BJ (cell line): ENCODE results near the gene THBS3. TPM values are rescaled to one million over a fixed set of nuclear protein-coding genes. Genes with fewer than 3 reads are reported as not detected.
"Not testable (repeated sequence)": the region's sequence is repeated elsewhere in the genome, so short reads cannot be mapped to it uniquely, and the experiment has no call there.

Experiments
- CTCF ChIA-PET: fragments of 350-600 bp; formaldehyde crosslinking; extraction: SDS; loops from one replicate; lab custom pipeline; 2021; ENCODE audit warnings: antibody characterized with exemption, inconsistent platforms; lab: Yijun Ruan, JAX
- POLR2A ChIA-PET: fragments of 300-600 bp; sonication (Branson Sonifier 250); formaldehyde crosslinking; extraction: SDS; loops from one replicate; lab custom pipeline; 2021; ENCODE audit warnings: antibody characterized with exemption; lab: Charles Lee
- DNase-seq: peaks from one replicate; pipeline ENCODE4 v3.0.0-alpha.2; 2011; ENCODE audit warnings: low read depth
- H3K27me3 ChIP-seq: 2 replicates; pipeline ENCODE4 v1.6.0; 2011; ENCODE audit warnings: low read length; ENCODE audit not compliant: control insufficient read depth, insufficient read depth
- H3K36me3 ChIP-seq: 2 replicates; pipeline ENCODE4 v1.5.1; 2011; ENCODE audit warnings: low read length; ENCODE audit not compliant: control insufficient read depth, insufficient read depth
- H3K4me3 ChIP-seq: 2 replicates; pipeline ENCODE4 v1.5.1; 2011; ENCODE audit warnings: low read depth, mild to moderate bottlenecking, control low read depth, low read length
- CTCF ChIP-seq: IDR thresholded peaks from 2 replicates; pipeline ENCODE4 v1.5.1; 2011; ENCODE audit warnings: low read depth, mild to moderate bottlenecking, control low read depth, inconsistent platforms, low read length, moderate library complexity; ENCODE audit not compliant: insufficient read depth
- polyA plus RNA-seq: library from polyadenylated mRNA; depleted of rRNA; stranded (reverse); fragments of >200 nt; gene quantifications from 2 replicates; pipeline ENCODE4 v1.2.3, GENCODE V29; 2011

The THBS3 gene
- polyA plus RNA-seq, 1 experiment = 61.4 TPM

GRCh38 chr1:155170101-155170785 is 37.5 kb downstream of the THBS3 start:
- H3K36me3 ChIP-seq = peaks cover 2% of the 10 kb centered on the region; the same call in 1 of the 2 replicates
- CTCF ChIA-PET = interaction anchor here (0.6 to 11.3 kb wide), 4 partner anchors 23 to 85 kb away, joined by 3 to 259 read pairs (median 26); no protein-coding TSS in a partner anchor
- DNase-seq = no peak
- POLR2A ChIA-PET = no interaction called here
- peaks cover 4% of the 10 kb centered on the region; the same call in 1 of the 2 replicates for H3K27me3 ChIP-seq
- TF ChIP-seq CTCF = no peak
- H3K4me3 ChIP-seq = no peak overlapping the region

- no peak for TF ChIP-seq CTCF
- no peak for DNase-seq
- Histone ChIP-seq H3K4me3 (no peak overlapping the region), H3K27me3 (peaks cover 4% of the 10 kb centered on the region; the same call in 1 of the 2 replicates), H3K36me3 (peaks cover 2% of the 10 kb centered on the region; the same call in 1 of the 2 replicates)
- ChIA-PET CTCF (interaction anchor here (0.6 to 11.3 kb wide), 6 partner anchors 33 to 84 kb away, joined by 3 to 259 read pairs (median 23); partner anchors contain the start of gene SLC50A1), POLR2A (no interaction called here)
These were observed 38.2 kb downstream of the THBS3 start for GRCh38 chr1:155169541-155169940.

- Histone ChIP-seq H3K4me3 (no peak overlapping the region), H3K27me3 (peaks cover 4% of the 10 kb centered on the region; the same call in 1 of the 2 replicates), H3K36me3 (peaks cover 2% of the 10 kb centered on the region; the same call in 1 of the 2 replicates)
- no peak for TF ChIP-seq CTCF
- DNase-seq = no peak
- ChIA-PET CTCF (interaction anchor here (0.6 to 11.3 kb wide), 24 partner anchors 8 to 124 kb away, joined by 3 to 259 read pairs (median 6); partner anchors contain the start of genes ADAM15, EFNA4 and SLC50A1), POLR2A (no interaction called here)
These were observed 39.1 kb downstream of the THBS3 start for GRCh38 chr1:155168456-155169210.

- POLR2A ChIA-PET = not testable (repeated sequence)
These were observed 39.6 kb downstream of the THBS3 start for GRCh38 chr1:155168105-155168445.

GRCh38 chr1:155167166-155168104 is 40.3 kb downstream of the THBS3 start:
- DNase-seq = no peak
- POLR2A ChIA-PET = no interaction called here
- CTCF ChIA-PET = interaction anchor here (0.6 to 11.3 kb wide), 35 partner anchors 8 to 431 kb away, joined by 3 to 259 read pairs (median 4); partner anchors contain the start of genes ADAM15, EFNA4 and SLC50A1
- peak; percentile 90 for TF ChIP-seq CTCF
- Histone ChIP-seq H3K4me3 (no peak overlapping the region), H3K27me3 (peaks cover 4% of the 10 kb centered on the region; the same call in 1 of the 2 replicates), H3K36me3 (peaks cover 2% of the 10 kb centered on the region; the same call in 1 of the 2 replicates)

More at GRCh38 chr1:155168105-155168445, 39.6 kb downstream of the THBS3 start:
- not testable (repeated sequence) for H3K27me3 ChIP-seq, H3K4me3 ChIP-seq, DNase-seq, H3K36me3 ChIP-seq
- CTCF ChIA-PET = interaction anchor here (0.6 to 11.3 kb wide), 27 partner anchors 9 to 431 kb away, joined by 3 to 259 read pairs (median 5); partner anchors contain the start of genes ADAM15, EFNA4 and SLC50A1
